ENCODE data around the gene RSPRY1.

Gene RSPRY1

GRCh38 chr16:57202095-57202886 is 16.2 kb downstream of the RSPRY1 start:
- DNase-seq = no peak
- in situ Hi-C loops (cut with HindIII; ENCODE audit: low pct_ligation_motif_present, low pct_unique_long_range_greater_than_20kb, low sequenced_read_pairs) = no loop called here

- in situ Hi-C loops (cut with HindIII; ENCODE audit: low pct_ligation_motif_present, low pct_unique_long_range_greater_than_20kb, low sequenced_read_pairs) = no loop called here
- DNase-seq = no peak
These were observed 17.3 kb downstream of the RSPRY1 start for GRCh38 chr16:57203451-57203850.

GRCh38 chr16:57204675-57205074 is 18.5 kb downstream of the RSPRY1 start:
- in situ Hi-C loops (cut with HindIII; ENCODE audit: low pct_ligation_motif_present, low pct_unique_long_range_greater_than_20kb, low sequenced_read_pairs) = no loop called here
- DNase-seq = no peak

- no peak for DNase-seq
- in situ Hi-C loops (cut with HindIII; ENCODE audit: low pct_ligation_motif_present, low pct_unique_long_range_greater_than_20kb, low sequenced_read_pairs) = no loop called here
These were observed 22.8 kb downstream of the RSPRY1 start for GRCh38 chr16:57208926-57209325.

- DNase-seq = no peak
- in situ Hi-C loops (cut with HindIII; ENCODE audit: low pct_ligation_motif_present, low pct_unique_long_range_greater_than_20kb, low sequenced_read_pairs) = no loop called here
These were observed 23.7 kb downstream of the RSPRY1 start for GRCh38 chr16:57209780-57210179.

GRCh38 chr16:57213462-57213861 is 27.3 kb downstream of the RSPRY1 start:
- in situ Hi-C loops (cut with HindIII; ENCODE audit: low pct_ligation_motif_present, low pct_unique_long_range_greater_than_20kb, low sequenced_read_pairs) = no loop called here
- DNase-seq = no peak

- in situ Hi-C loops (cut with HindIII; ENCODE audit: low pct_ligation_motif_present, low pct_unique_long_range_greater_than_20kb, low sequenced_read_pairs) = no loop called here
- DNase-seq = no peak
These were observed 30.8 kb downstream of the RSPRY1 start for GRCh38 chr16:57216968-57217367.

GRCh38 chr16:57223057-57223456 is 36.9 kb downstream of the RSPRY1 start:
- in situ Hi-C loops (cut with HindIII; ENCODE audit: low pct_ligation_motif_present, low pct_unique_long_range_greater_than_20kb, low sequenced_read_pairs) = no loop called here
- no peak for DNase-seq

- in situ Hi-C loops (cut with HindIII; ENCODE audit: low pct_ligation_motif_present, low pct_unique_long_range_greater_than_20kb, low sequenced_read_pairs) = no loop called here
These were observed 38.7 kb downstream of the RSPRY1 start for GRCh38 chr16:57224651-57225335.

GRCh38 chr16:57225978-57226377 is 39.8 kb downstream of the RSPRY1 start:
- in situ Hi-C loops (cut with HindIII; ENCODE audit: low pct_ligation_motif_present, low pct_unique_long_range_greater_than_20kb, low sequenced_read_pairs) = no loop called here
- no peak for DNase-seq

More at GRCh38 chr16:57224651-57225335, 38.7 kb downstream of the RSPRY1 start:
- DNase-seq = no peak

- DNase-seq = no peak
- in situ Hi-C loops (cut with HindIII; ENCODE audit: low pct_ligation_motif_present, low pct_unique_long_range_greater_than_20kb, low sequenced_read_pairs) = no loop called here
These were observed 40.8 kb downstream of the RSPRY1 start for GRCh38 chr16:57226701-57227621.

GRCh38 chr16:57229079-57229478 is 43.0 kb downstream of the RSPRY1 start:
- in situ Hi-C loops (cut with HindIII; ENCODE audit: low pct_ligation_motif_present, low pct_unique_long_range_greater_than_20kb, low sequenced_read_pairs) = no loop called here

GRCh38 chr16:57231821-57232350 is 45.8 kb downstream of the RSPRY1 start:
- in situ Hi-C loops (cut with HindIII; ENCODE audit: low pct_ligation_motif_present, low pct_unique_long_range_greater_than_20kb, low sequenced_read_pairs) = no loop called here
- no peak for DNase-seq

More at GRCh38 chr16:57229079-57229478, 43.0 kb downstream of the RSPRY1 start:
- no peak for DNase-seq

GRCh38 chr16:57233944-57234706 is 48.0 kb downstream of the RSPRY1 start:
- in situ Hi-C loops (cut with HindIII; ENCODE audit: low pct_ligation_motif_present, low pct_unique_long_range_greater_than_20kb, low sequenced_read_pairs) = no loop called here
- no peak for DNase-seq

- in situ Hi-C loops (cut with HindIII; ENCODE audit: low pct_ligation_motif_present, low pct_unique_long_range_greater_than_20kb, low sequenced_read_pairs) = no loop called here
- DNase-seq = no peak
These were observed 48.6 kb downstream of the RSPRY1 start for GRCh38 chr16:57234707-57235092.

- no peak for DNase-seq
- in situ Hi-C loops (cut with HindIII; ENCODE audit: low pct_ligation_motif_present, low pct_unique_long_range_greater_than_20kb, low sequenced_read_pairs) = no loop called here
These were observed 49.2 kb downstream of the RSPRY1 start for GRCh38 chr16:57235128-57236021.

- DNase-seq = no peak
- in situ Hi-C loops (cut with HindIII; ENCODE audit: low pct_ligation_motif_present, low pct_unique_long_range_greater_than_20kb, low sequenced_read_pairs) = no loop called here
These were observed 49.9 kb downstream of the RSPRY1 start for GRCh38 chr16:57236022-57236350.
